ENCODE measurements around the gene KIAA1614. TPM values are rescaled to one million over a fixed set of nuclear protein-coding genes. Genes with fewer than 3 reads are reported as not detected.

The KIAA1614 gene
- total and polyA plus RNA-seq, 10 of the 15 experiments (the other 5 are each of a cell fraction or from before 2014, with no cell fraction given) = 0.03 to 1.0 (median 0.26) TPM; not detected in 1

- Histone ChIP-seq H4K20me1 (ENCODE audit: control insufficient read depth, insufficient read depth) (no peaks in the 10 kb centered on the region), H3K4me3 (no peak overlapping the region), H3K4me1 (ENCODE audit: control insufficient read depth, insufficient read depth, low read length) (peaks cover 7% of the 10 kb centered on the region; the same call in 1 of the 2 replicates), H3K79me2 (ENCODE audit: control insufficient read depth, insufficient read depth, low read length) (no peaks in the 10 kb centered on the region), H3K9ac (ENCODE audit: control insufficient read depth, insufficient read depth, low read length) (no peak overlapping the region), H3K4me2 (ENCODE audit: control insufficient read depth, insufficient read depth) (no peak overlapping the region), H3K27me3 (replicated peaks in 1 of 2; ENCODE audit: control insufficient read depth in 2 of 2, insufficient read depth in 2 of 2, low read length in 1 of 2) (peaks cover 0 to 3% of the 10 kb centered on the region in 2 experiments; a peak in 1 of 4 replicates), H3K27ac (ENCODE audit: control insufficient read depth, insufficient read depth) (no peak overlapping the region), H3K9me3 (replicated peaks; ENCODE audit: control insufficient read depth, insufficient read depth, low read length) (no peaks in the 10 kb centered on the region), H3K36me3 (ENCODE audit: control insufficient read depth in 2 of 2, insufficient read depth in 2 of 2, low read length in 1 of 2) (no peaks in the 10 kb centered on the region), H2AFZ (ENCODE audit: control insufficient read depth, low read depth, low read length) (no peak overlapping the region)
- no peak for DNase-seq (ENCODE audit: low read depth, low spot score)
- ChIA-PET SMC1A (ENCODE audit: uncharacterized antibody, unreplicated experiment) (interaction anchor here (0.6 to 19.3 kb wide), 5 partner anchors 16 to 55 kb away, joined by 3 to 304 read pairs (median 4); no protein-coding TSS in a partner anchor), RAD21 (ENCODE audit: unreplicated experiment) (interaction anchor here (1.0 to 16.7 kb wide), 3 partner anchors 37 to 211 kb away, joined by 3 to 215 read pairs (median 3); no protein-coding TSS in a partner anchor), CTCF (interaction anchor here (0.7 to 19.8 kb wide), 5 partner anchors 26 to 226 kb away, joined by 3 to 344 read pairs (median 4); no protein-coding TSS in a partner anchor), POLR2A (interaction anchor here (0.5 kb wide), 1 partner anchor 145 kb away, joined by 4 read pairs; no protein-coding TSS in a partner anchor)
- in situ Hi-C loops (cut with MboI) (no loop called here), intact Hi-C loops (cut with micrococcal nuclease; ENCODE audit: unreplicated experiment) (no loop called here)
- TF ChIP-seq CHD1 (IDR thresholded peaks at IDR 0.05; ENCODE audit: low read depth, low read length) (no peak), PAX5 (IDR thresholded peaks at IDR 0.05; ENCODE audit: borderline replicate concordance, low read depth, low read length) (peak; percentile 61; the same call in 1 of the 2 replicates), SPI1 (IDR thresholded peaks at IDR 0.05; ENCODE audit: borderline replicate concordance, insufficient read depth, low read depth, low read length) (peak; percentile 38; the same call in 1 of the 2 replicates), LARP7 (IDR thresholded peaks at IDR 0.05) (no peak)
- FAIRE-seq = no peak
- no peak for ATAC-seq
- 58% methylated on average over 2 of the region's 2 CpGs for WGBS (ENCODE audit: insufficient coverage, insufficient replicate concordance, low lambda C conversion rate, missing lambda C conversion rate)
- no TSS peak for BruUV-seq (replicated peaks)
Measured at GRCh38 chr1:180924939-180925338, 12.2 kb downstream of the KIAA1614 start.

DNA sequence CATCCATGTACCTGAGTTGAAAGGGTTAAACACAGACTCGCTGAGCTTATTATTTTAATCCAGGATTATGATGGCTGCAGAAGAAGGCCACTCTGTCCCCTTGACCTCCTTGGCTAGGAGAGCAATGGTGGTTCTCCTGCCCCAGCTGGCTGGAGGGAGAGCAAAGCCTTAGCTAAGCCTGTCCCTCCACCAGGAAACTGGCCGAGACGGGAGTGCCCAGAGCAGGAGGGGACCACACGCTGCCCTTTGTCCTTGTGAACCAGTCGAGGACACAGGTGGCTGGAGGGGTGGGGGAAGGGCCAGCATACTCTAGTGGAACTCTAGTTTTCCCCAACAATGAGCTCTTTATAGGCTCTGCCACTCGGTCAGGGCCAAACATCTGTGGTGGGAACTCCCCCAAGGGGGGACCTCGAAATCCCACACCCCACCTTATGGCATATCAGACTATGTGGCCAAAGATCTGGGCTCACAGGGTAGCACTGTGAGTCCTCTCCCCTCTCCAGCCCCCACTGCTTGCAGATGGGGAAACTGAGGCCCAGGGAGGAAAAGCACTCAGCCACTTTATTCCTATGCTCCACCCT is 12.9 kb downstream of the KIAA1614 start:
- ChIA-PET POLR2A (interaction anchor here (0.5 to 0.6 kb wide), 2 partner anchors 15 to 144 kb away, joined by 4 to 6 read pairs; no protein-coding TSS in a partner anchor), CTCF (interaction anchor here (0.7 to 19.8 kb wide), 6 partner anchors 13 to 216 kb away, joined by 3 to 344 read pairs (median 4); partner anchors contain the start of gene KIAA1614), RAD21 (ENCODE audit: unreplicated experiment) (interaction anchor here (16.7 kb wide), 1 partner anchor 42 kb away, joined by 215 read pairs; no protein-coding TSS in a partner anchor), SMC1A (ENCODE audit: uncharacterized antibody, unreplicated experiment) (interaction anchor here (0.8 to 19.3 kb wide), 5 partner anchors 13 to 228 kb away, joined by 3 to 304 read pairs (median 3); partner anchors contain the start of gene KIAA1614)
- Histone ChIP-seq H4K20me1 (ENCODE audit: control insufficient read depth, insufficient read depth) (no peaks in the 10 kb centered on the region), H3K27ac (ENCODE audit: control insufficient read depth, insufficient read depth) (no peak overlapping the region), H3K9ac (ENCODE audit: control insufficient read depth, insufficient read depth, low read length) (no peak overlapping the region), H3K4me2 (ENCODE audit: control insufficient read depth, insufficient read depth) (no peak overlapping the region), H2AFZ (ENCODE audit: control insufficient read depth, low read depth, low read length) (no peak overlapping the region), H3K36me3 (ENCODE audit: control insufficient read depth in 2 of 2, insufficient read depth in 2 of 2, low read length in 1 of 2) (no peaks in the 10 kb centered on the region), H3K79me2 (ENCODE audit: control insufficient read depth, insufficient read depth, low read length) (no peaks in the 10 kb centered on the region), H3K4me1 (ENCODE audit: control insufficient read depth, insufficient read depth, low read length) (peaks cover 7% of the 10 kb centered on the region; the same call in 1 of the 2 replicates), H3K4me3 (no peak overlapping the region), H3K9me3 (replicated peaks; ENCODE audit: control insufficient read depth, insufficient read depth, low read length) (no peaks in the 10 kb centered on the region), H3K27me3 (replicated peaks in 1 of 2; ENCODE audit: control insufficient read depth in 2 of 2, insufficient read depth in 2 of 2, low read length in 1 of 2) (peaks cover 0 to 3% of the 10 kb centered on the region in 2 experiments; a peak in 1 of 4 replicates)
- WGBS (ENCODE audit: insufficient coverage, insufficient replicate concordance, low lambda C conversion rate, missing lambda C conversion rate) = 29% methylated on average over 7 of the region's 7 CpGs
- in situ Hi-C loops (cut with MboI) = no loop called here
- no peak for FAIRE-seq
- intact Hi-C loops (cut with micrococcal nuclease; ENCODE audit: unreplicated experiment) = no loop called here
- no peak for ATAC-seq
- DNase-seq (ENCODE audit: low read depth, low spot score) = no peak
- no TSS peak for BruUV-seq (replicated peaks)
- TF ChIP-seq RELB (IDR thresholded peaks at IDR 0.05; ENCODE audit: low read depth) = no peak
- TF ChIP-seq KLF5 (IDR thresholded peaks at IDR 0.05; ENCODE audit: partially characterized antibody) = no peak
- no peak for TF ChIP-seq SKIL (IDR thresholded peaks at IDR 0.05; ENCODE audit: low read depth, poor library complexity, severe bottlenecking)
- no peak for TF ChIP-seq ASH2L (IDR thresholded peaks at IDR 0.05; ENCODE audit: borderline replicate concordance, low read depth)
- TF ChIP-seq WRNIP1 (IDR thresholded peaks at IDR 0.05; ENCODE audit: borderline replicate concordance, low read depth, low read length) = no peak
- no peak for TF ChIP-seq IRF4 (IDR thresholded peaks at IDR 0.05; ENCODE audit: low read depth, low read length)
- TF ChIP-seq, protein P1, sequence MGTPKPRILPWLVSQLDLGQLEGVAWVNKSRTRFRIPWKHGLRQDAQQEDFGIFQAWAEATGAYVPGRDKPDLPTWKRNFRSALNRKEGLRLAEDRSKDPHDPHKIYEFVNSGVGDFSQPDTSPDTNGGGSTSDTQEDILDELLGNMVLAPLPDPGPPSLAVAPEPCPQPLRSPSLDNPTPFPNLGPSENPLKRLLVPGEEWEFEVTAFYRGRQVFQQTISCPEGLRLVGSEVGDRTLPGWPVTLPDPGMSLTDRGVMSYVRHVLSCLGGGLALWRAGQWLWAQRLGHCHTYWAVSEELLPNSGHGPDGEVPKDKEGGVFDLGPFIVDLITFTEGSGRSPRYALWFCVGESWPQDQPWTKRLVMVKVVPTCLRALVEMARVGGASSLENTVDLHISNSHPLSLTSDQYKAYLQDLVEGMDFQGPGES (IDR thresholded peaks at IDR 0.05) = no peak

All from GM12878 (cell line).